ENCODE data around the gene PLEK. TPM values are rescaled to one million over a fixed set of nuclear protein-coding genes. Genes with fewer than 3 reads are reported as not detected.

Gene PLEK
- total RNA-seq, 1 experiment from 2014 or later = 0.13 TPM

- TF ChIP-seq TCF7L2 (IDR thresholded peaks at IDR 0.05; ENCODE audit: low read depth, low read length) (no peak), CTCF (IDR thresholded peaks at IDR 0.05) (no peak), SIN3A (IDR thresholded peaks at IDR 0.05; ENCODE audit: borderline replicate concordance, insufficient read depth, low read depth, low read length) (no peak), REST (IDR thresholded peaks at IDR 0.05; ENCODE audit: insufficient read depth in 1 of 2, low read depth in 2 of 2, low read length in 1 of 2) (no peak), POLR2AphosphoS5 (IDR thresholded peaks at IDR 0.05; ENCODE audit: low read depth, low read length) (no peak)
- H3K4me3 ChIP-seq (ENCODE audit: low read depth in 2 of 2, low read length in 2 of 2) = no peak overlapping the region
- intact Hi-C loops (cut with micrococcal nuclease; ENCODE audit: unreplicated experiment) (no loop called here), in situ Hi-C loops (cut with HindIII; ENCODE audit: low pct_unique_long_range_greater_than_20kb, low sequenced_read_pairs) (no loop called here)
- H3K9me3 ChIP-seq (ENCODE audit: control insufficient read depth, insufficient read depth, low read depth, low read length) = no peaks in the 10 kb centered on the region
- ChIA-PET CTCF (no interaction called here), POLR2A (no interaction called here)
- no peaks in the 10 kb centered on the region for H3K36me3 ChIP-seq (ENCODE audit: control insufficient read depth, insufficient read depth, low read length)
- ATAC-seq (no peak), DNase-seq (ENCODE audit: low read depth, low spot score) (no peak)
- BruUV-seq (replicated peaks) = no TSS peak
- no peak overlapping the region for H3K27ac ChIP-seq (ENCODE audit: low read length)
- H3K27me3 ChIP-seq (ENCODE audit: control insufficient read depth, insufficient read depth, low read length) = peaks cover 17% of the 10 kb centered on the region
- no peaks in the 10 kb centered on the region for H3K4me1 ChIP-seq (ENCODE audit: control insufficient read depth, insufficient read depth, low read length)
Observed at GRCh38 chr2:68341062-68341329, 24.1 kb upstream of the PLEK start.

- intact Hi-C loops (cut with micrococcal nuclease; ENCODE audit: unreplicated experiment) (no loop called here), in situ Hi-C loops (cut with HindIII; ENCODE audit: low pct_unique_long_range_greater_than_20kb, low sequenced_read_pairs) (no loop called here)
- Histone ChIP-seq H3K27me3 (ENCODE audit: control insufficient read depth, insufficient read depth, low read length) (peaks cover 21% of the 10 kb centered on the region), H3K4me1 (ENCODE audit: control insufficient read depth, insufficient read depth, low read length) (no peaks in the 10 kb centered on the region), H3K4me3 (ENCODE audit: low read depth in 2 of 2, low read length in 2 of 2) (no peak overlapping the region), H3K27ac (ENCODE audit: low read length) (no peak overlapping the region), H3K36me3 (ENCODE audit: control insufficient read depth, insufficient read depth, low read length) (no peaks in the 10 kb centered on the region), H3K9me3 (ENCODE audit: control insufficient read depth, insufficient read depth, low read depth, low read length) (no peaks in the 10 kb centered on the region)
- ChIA-PET CTCF (no interaction called here), POLR2A (no interaction called here)
- no peak for DNase-seq (ENCODE audit: low read depth, low spot score)
- ATAC-seq = no peak
- TF ChIP-seq TCF7L2 (IDR thresholded peaks at IDR 0.05; ENCODE audit: low read depth, low read length) = no peak
- no peak for TF ChIP-seq REST (IDR thresholded peaks at IDR 0.05; ENCODE audit: insufficient read depth in 1 of 2, low read depth in 2 of 2, low read length in 1 of 2)
- TF ChIP-seq CTCF (IDR thresholded peaks at IDR 0.05) = no peak
- no peak for TF ChIP-seq POLR2AphosphoS5 (IDR thresholded peaks at IDR 0.05; ENCODE audit: low read depth, low read length)
- no peak for TF ChIP-seq SIN3A (IDR thresholded peaks at IDR 0.05; ENCODE audit: borderline replicate concordance, insufficient read depth, low read depth, low read length)
- BruUV-seq (replicated peaks) = no TSS peak
Observed at GRCh38 chr2:68341583-68341982, 23.5 kb upstream of the PLEK start.
